Endodermal cell (in vitro differentiated cells): ENCODE results near the gene SHISAL2B. TPM values are rescaled to one million over a fixed set of nuclear protein-coding genes. Genes with fewer than 3 reads are reported as not detected.

Source experiments
- DNase-seq: peaks from one replicate; pipeline ENCODE4 v3.0.0-alpha.2; 2017
- H3K27ac ChIP-seq: 2 replicates; pipeline ENCODE4 v1.5.1; 2013; ENCODE audit warnings: mild to moderate bottlenecking, low read depth, low read length, moderate library complexity
- H3K27me3 ChIP-seq: 2 replicates; pipeline ENCODE4 v1.6.1; 2013; ENCODE audit warnings: mild to moderate bottlenecking, low read length, moderate library complexity; ENCODE audit not compliant: insufficient read depth, control insufficient read depth, poor library complexity, severe bottlenecking
- H3K36me3 ChIP-seq: 2 replicates; pipeline ENCODE4 v1.7.0; 2013; ENCODE audit warnings: mild to moderate bottlenecking, low read length, moderate library complexity; ENCODE audit not compliant: control insufficient read depth, insufficient read depth
- H3K4me1 ChIP-seq: one replicate; pipeline ENCODE4 v1.7.0; 2013; ENCODE audit warnings: low read length; ENCODE audit not compliant: control insufficient read depth, insufficient read depth
- H3K4me3 ChIP-seq: 2 replicates; pipeline ENCODE4 v1.5.1; 2013; ENCODE audit warnings: mild to moderate bottlenecking, low read length, moderate library complexity
- H3K9ac ChIP-seq: 2 replicates; pipeline ENCODE4 v1.6.1; 2013; ENCODE audit warnings: mild to moderate bottlenecking, low read length, moderate library complexity; ENCODE audit not compliant: poor library complexity, severe bottlenecking; ENCODE audit errors: extremely low read depth
- H3K9me3 ChIP-seq: 2 replicates; pipeline ENCODE4 v1.6.1; 2013; ENCODE audit warnings: mild to moderate bottlenecking, low read length, moderate library complexity; ENCODE audit not compliant: control insufficient read depth
- H3K27ac Mint-ChIP-seq: 2 replicates; pipeline ENCODE4 v1.8.0; 2020; ENCODE audit warnings: mixed read lengths
- H3K27me3 Mint-ChIP-seq: 2 replicates; pipeline ENCODE4 v1.8.0; 2021; ENCODE audit warnings: mild to moderate bottlenecking, mixed read lengths; ENCODE audit not compliant: insufficient read depth
- H3K36me3 Mint-ChIP-seq: 2 replicates; pipeline ENCODE4 v1.8.0; 2020; ENCODE audit warnings: low read depth, mixed read lengths
- H3K4me1 Mint-ChIP-seq: 2 replicates; pipeline ENCODE4 v1.8.0; 2020; ENCODE audit warnings: mixed read lengths
- H3K4me3 Mint-ChIP-seq: 2 replicates; pipeline ENCODE4 v1.8.0; 2020; ENCODE audit warnings: mild to moderate bottlenecking, moderate library complexity, mixed read lengths
- H3K9me3 Mint-ChIP-seq: 2 replicates; pipeline ENCODE4 v1.8.0; 2020; ENCODE audit warnings: mild to moderate bottlenecking, mixed read lengths
- WGBS, 2 experiments: methylation state at CpG; one replicate each; pipeline versions ENCODE4 v1.1.5 to v1.1.7; 2013; ENCODE audit warnings: missing lambda C conversion rate in 2 of 2, mixed read lengths in 1 of 2; ENCODE audit not compliant: insufficient coverage in 1 of 2, insufficient read length in 1 of 2; 5-methylcytosine and 5-hydroxymethylcytosine counted together
- total RNA-seq, 2 donors: library from RNA; stranded (reverse); fragmentation: NEBNext Ultra II Directional in 1 of 2; extraction: Animal tissue kit (Norgen Biotek cat#: 25700) in 1 of 2; gene quantifications; 2 replicates in 1 of 2; 3 replicates in 1 of 2; pipeline ENCODE4 v1.2.1, GENCODE V29; 2021
- TF ChIP-seq, protein P1 (sequence below): fragments of 200-600 bp; sonication (generic); conservative IDR thresholded peaks from 2 replicates; pipeline ENCODE4 v1.5.0; 2021; ENCODE audit warnings: antibody characterized with exemption, mild to moderate bottlenecking

The SHISAL2B gene
- total RNA-seq, 2 donors from 2014 or later = 112 to 143 TPM

DNA sequence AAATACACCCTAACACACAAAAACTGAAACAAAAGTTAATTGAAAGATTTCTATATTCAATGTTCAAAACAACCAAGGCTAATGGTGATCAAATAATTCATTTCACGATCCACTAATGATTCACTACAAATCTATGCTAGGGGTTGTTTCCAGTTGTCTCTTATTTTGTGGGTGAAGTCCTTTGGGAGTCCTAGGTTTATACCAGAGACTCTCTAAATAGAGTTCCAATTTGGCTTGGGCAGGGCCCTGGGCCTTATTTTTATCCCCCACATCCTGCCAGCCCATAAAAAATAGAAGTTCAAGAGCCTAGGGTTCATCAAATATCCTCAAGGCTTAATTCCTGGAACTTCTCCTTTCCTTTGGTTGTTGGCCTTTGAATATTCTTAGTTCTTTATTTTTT, 52.1 kb downstream of the SHISAL2B start:
- Histone ChIP-seq H3K9me3 (peaks cover 2% of the 10 kb centered on the region), H3K4me3 (no peak overlapping the region), H3K9ac (no peak overlapping the region), H3K27me3 (no peaks in the 10 kb centered on the region), H3K27ac (no peak overlapping the region), H3K4me1 (peaks cover 16% of the 10 kb centered on the region), H3K36me3 (peaks cover 81% of the 10 kb centered on the region)
- WGBS, 2 experiments = 100% methylated on average over 1 of the region's 1 CpG; no CpG with 5 or more reads in 1 of the 2 experiments
- no peak for DNase-seq
- peaks cover 2% of the 10 kb centered on the region for H3K9me3 Mint-ChIP-seq
- no peak overlapping the region for H3K27ac Mint-ChIP-seq
- peaks cover 32% of the 10 kb centered on the region for H3K4me1 Mint-ChIP-seq
- no peak overlapping the region for H3K4me3 Mint-ChIP-seq
- no peaks in the 10 kb centered on the region for H3K27me3 Mint-ChIP-seq
- TF ChIP-seq, protein P1, sequence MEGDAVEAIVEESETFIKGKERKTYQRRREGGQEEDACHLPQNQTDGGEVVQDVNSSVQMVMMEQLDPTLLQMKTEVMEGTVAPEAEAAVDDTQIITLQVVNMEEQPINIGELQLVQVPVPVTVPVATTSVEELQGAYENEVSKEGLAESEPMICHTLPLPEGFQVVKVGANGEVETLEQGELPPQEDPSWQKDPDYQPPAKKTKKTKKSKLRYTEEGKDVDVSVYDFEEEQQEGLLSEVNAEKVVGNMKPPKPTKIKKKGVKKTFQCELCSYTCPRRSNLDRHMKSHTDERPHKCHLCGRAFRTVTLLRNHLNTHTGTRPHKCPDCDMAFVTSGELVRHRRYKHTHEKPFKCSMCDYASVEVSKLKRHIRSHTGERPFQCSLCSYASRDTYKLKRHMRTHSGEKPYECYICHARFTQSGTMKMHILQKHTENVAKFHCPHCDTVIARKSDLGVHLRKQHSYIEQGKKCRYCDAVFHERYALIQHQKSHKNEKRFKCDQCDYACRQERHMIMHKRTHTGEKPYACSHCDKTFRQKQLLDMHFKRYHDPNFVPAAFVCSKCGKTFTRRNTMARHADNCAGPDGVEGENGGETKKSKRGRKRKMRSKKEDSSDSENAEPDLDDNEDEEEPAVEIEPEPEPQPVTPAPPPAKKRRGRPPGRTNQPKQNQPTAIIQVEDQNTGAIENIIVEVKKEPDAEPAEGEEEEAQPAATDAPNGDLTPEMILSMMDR = no peak
- peaks cover 36% of the 10 kb centered on the region for H3K36me3 Mint-ChIP-seq

DNA sequence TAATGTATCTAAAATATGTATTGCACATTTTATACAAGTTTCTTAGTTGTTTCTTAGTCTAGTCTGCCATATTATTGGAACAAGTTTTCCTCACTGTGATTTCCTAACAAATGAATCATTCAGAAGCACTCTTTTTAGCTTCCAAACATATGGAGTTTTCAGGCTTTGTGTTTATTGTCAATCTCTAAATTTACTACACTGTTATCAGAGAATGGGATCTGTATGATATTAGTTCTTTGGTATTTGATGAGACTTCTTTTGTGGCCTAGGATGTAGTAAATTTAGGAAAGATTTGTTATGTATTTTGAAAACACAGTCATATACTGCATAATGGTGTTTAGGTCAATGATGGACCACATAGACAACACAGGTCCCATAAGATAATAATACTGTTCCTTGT, 52.5 kb downstream of the SHISAL2B start:
- Histone ChIP-seq H3K36me3 (peaks cover 82% of the 10 kb centered on the region), H3K4me1 (peaks cover 16% of the 10 kb centered on the region), H3K4me3 (no peak overlapping the region), H3K27ac (no peak overlapping the region), H3K9me3 (peaks cover 6% of the 10 kb centered on the region), H3K27me3 (no peaks in the 10 kb centered on the region), H3K9ac (no peak overlapping the region)
- TF ChIP-seq, protein P1 = no peak
- DNase-seq = no peak
- peaks cover 3% of the 10 kb centered on the region for H3K9me3 Mint-ChIP-seq
- peaks cover 39% of the 10 kb centered on the region for H3K36me3 Mint-ChIP-seq
- H3K27ac Mint-ChIP-seq = peak overlapping the region; percentile 26
- H3K27me3 Mint-ChIP-seq = no peaks in the 10 kb centered on the region
- peaks cover 32% of the 10 kb centered on the region for H3K4me1 Mint-ChIP-seq
- no peak overlapping the region for H3K4me3 Mint-ChIP-seq

DNA sequence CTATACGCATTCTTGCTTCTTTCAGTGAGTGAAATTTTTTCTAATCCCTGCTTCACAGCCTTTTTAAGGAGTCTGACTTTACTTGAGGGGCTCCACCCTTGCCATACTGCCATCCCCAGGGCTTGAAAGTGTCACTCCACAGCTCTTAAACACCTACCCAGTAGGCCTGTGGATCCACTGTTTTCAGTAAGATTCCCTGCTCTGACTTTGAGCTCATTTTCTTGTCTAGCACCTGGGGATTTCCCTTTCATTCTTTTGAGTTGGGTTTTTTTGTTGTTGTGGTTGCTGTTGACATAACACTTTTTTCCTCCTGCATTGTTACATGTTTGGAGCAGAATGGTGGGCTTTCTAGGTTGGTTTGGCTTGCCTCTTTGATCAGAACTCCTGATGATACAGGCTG, 54.6 kb downstream of the SHISAL2B start:
- peak overlapping the region; percentile 96 for H3K27ac Mint-ChIP-seq
- H3K4me1 Mint-ChIP-seq = peaks cover 32% of the 10 kb centered on the region
- H3K4me3 ChIP-seq = peak overlapping the region; percentile 6
- H3K36me3 Mint-ChIP-seq = peaks cover 46% of the 10 kb centered on the region
- H3K27me3 Mint-ChIP-seq = no peaks in the 10 kb centered on the region
- DNase-seq = peak; percentile 89
- TF ChIP-seq, protein P1 = no peak
- peak overlapping the region; percentile 3 for H3K4me3 Mint-ChIP-seq
- no peaks in the 10 kb centered on the region for H3K27me3 ChIP-seq
- peaks cover 81% of the 10 kb centered on the region for H3K36me3 ChIP-seq
- H3K9ac ChIP-seq = peak overlapping the region; percentile 45
- peaks cover 16% of the 10 kb centered on the region for H3K4me1 ChIP-seq
- peak overlapping the region; percentile 33 for H3K27ac ChIP-seq
- WGBS, 2 experiments = 26 to 55% methylated on average over 1 of the region's 1 CpG
- H3K9me3 Mint-ChIP-seq = peaks cover 3% of the 10 kb centered on the region
- peaks cover 15% of the 10 kb centered on the region for H3K9me3 ChIP-seq
